GM23338 (cell line): Measurements from ENCODE around the gene ATP6V1E1. TPM values are rescaled to one million over a fixed set of nuclear protein-coding genes. Genes with fewer than 3 reads are reported as not detected.

Experiments used
- ATAC-seq: fragments of 200-7000 bp; cut with Tn5 transposase; 3 replicates; pipeline ENCODE4 v1.9.1; 2020
- DNase-seq: peaks from one replicate; pipeline ENCODE4 v3.0.0-alpha.2; 2015; ENCODE audit warnings: low spot score
- H2AFZ ChIP-seq: fragments of 200-600 bp; sonication (generic); 2 replicates; pipeline ENCODE4 v1.8.0; 2016; ENCODE audit warnings: antibody characterized with exemption, mild to moderate bottlenecking, moderate library complexity
- H3F3A ChIP-seq: fragments of 200-600 bp; sonication (generic); replicated peaks from 2 replicates; pipeline ENCODE4 v1.8.0; 2017; ENCODE audit warnings: antibody characterized with exemption, mixed run types, low read depth
- H3K27ac ChIP-seq: fragments of 200-600 bp; sonication (generic); 2 replicates; pipeline ENCODE4 v1.6.1; 2016; ENCODE audit warnings: low read depth
- H3K27me3 ChIP-seq: fragments of 200-600 bp; sonication (generic); 2 replicates; pipeline ENCODE4 v1.8.0; 2016; ENCODE audit warnings: mild to moderate bottlenecking, mixed run types, moderate library complexity; ENCODE audit not compliant: insufficient read depth
- H3K36me3 ChIP-seq: fragments of 200-600 bp; sonication (generic); 2 replicates; pipeline ENCODE4 v1.8.0; 2016; ENCODE audit warnings: mild to moderate bottlenecking; ENCODE audit not compliant: insufficient read depth
- H3K4me1 ChIP-seq: fragments of 200-600 bp; sonication (generic); 2 replicates; pipeline ENCODE4 v1.8.0; 2016; ENCODE audit warnings: mild to moderate bottlenecking, moderate library complexity; ENCODE audit not compliant: insufficient read depth
- H3K4me2 ChIP-seq: fragments of 200-600 bp; sonication (generic); 2 replicates; pipeline ENCODE4 v1.7.1; 2017; ENCODE audit warnings: mixed run types
- H3K4me3 ChIP-seq: fragments of 200-600 bp; sonication (generic); 2 replicates; pipeline ENCODE4 v1.6.1; 2016; ENCODE audit warnings: mixed run types
- H3K79me2 ChIP-seq: fragments of 200-600 bp; sonication (generic); replicated peaks from 2 replicates; pipeline ENCODE4 v1.8.0; 2017; ENCODE audit warnings: mild to moderate bottlenecking; ENCODE audit not compliant: insufficient read depth
- H3K9me2 ChIP-seq: fragments of 200-600 bp; sonication (generic); 2 replicates; pipeline ENCODE4 v1.8.0; 2017; ENCODE audit not compliant: insufficient read depth
- H4K20me1 ChIP-seq: fragments of 200-600 bp; sonication (generic); replicated peaks from 2 replicates; pipeline ENCODE4 v1.8.0; 2017; ENCODE audit warnings: mild to moderate bottlenecking; ENCODE audit not compliant: insufficient read depth
- H3K27ac Mint-ChIP-seq: 2 replicates; pipeline ENCODE4 v1.8.0; 2020; ENCODE audit warnings: inconsistent platforms, mild to moderate bottlenecking, moderate library complexity, mixed read lengths
- H3K27me3 Mint-ChIP-seq: 3 replicates; pipeline ENCODE4 v1.8.0; 2022; ENCODE audit warnings: low read depth, mild to moderate bottlenecking, moderate library complexity, mixed read lengths, inconsistent platforms; ENCODE audit not compliant: insufficient read depth, poor library complexity
- H3K36me3 Mint-ChIP-seq: 3 replicates; pipeline ENCODE4 v1.8.0; 2021; ENCODE audit warnings: low read depth, mild to moderate bottlenecking, inconsistent platforms, moderate library complexity, mixed read lengths
- H3K4me1 Mint-ChIP-seq: 3 replicates; pipeline ENCODE4 v1.8.0; 2020; ENCODE audit warnings: mild to moderate bottlenecking, inconsistent platforms, mixed read lengths
- H3K4me3 Mint-ChIP-seq: 3 replicates; pipeline ENCODE4 v1.8.0; 2021; ENCODE audit warnings: moderate library complexity, mild to moderate bottlenecking, inconsistent platforms, mixed read lengths
- H3K9me3 Mint-ChIP-seq: 3 replicates; pipeline ENCODE4 v1.8.0; 2020; ENCODE audit warnings: moderate library complexity, mild to moderate bottlenecking, inconsistent platforms, mixed read lengths
- CREB1 ChIP-seq: fragments of 250-450 bp; sonication (Bioruptor Pico); IDR thresholded peaks from 2 replicates; pipeline ENCODE4 v1.5.0; 2020; ENCODE audit warnings: low read depth, mild to moderate bottlenecking, moderate library complexity
- JUNB ChIP-seq: IDR thresholded peaks from one replicate; pipeline ENCODE4 v1.6.1; 2016; ENCODE audit warnings: antibody characterized with exemption; ENCODE audit not compliant: unreplicated experiment
- POLR2AphosphoS5 ChIP-seq: IDR thresholded peaks from 2 replicates; pipeline ENCODE4 v1.6.1; 2016; ENCODE audit warnings: antibody characterized with exemption, low read depth
- STAT1 ChIP-seq: IDR thresholded peaks from one replicate; pipeline ENCODE4 v1.6.1; 2016; ENCODE audit warnings: antibody characterized with exemption; ENCODE audit not compliant: unreplicated experiment
- ZNF114 ChIP-seq: fragments of 250-450 bp; sonication (Bioruptor Pico); IDR thresholded peaks from 2 replicates; pipeline ENCODE4 v1.5.0; 2020; ENCODE audit warnings: mild to moderate bottlenecking, moderate library complexity
- ZNF462 ChIP-seq: fragments of 250-450 bp; sonication (Bioruptor Pico); IDR thresholded peaks from 2 replicates; pipeline ENCODE4 v1.5.0; 2020; ENCODE audit warnings: mild to moderate bottlenecking, moderate library complexity
- polyA plus RNA-seq: library from polyadenylated mRNA; unstranded; fragments of >200 nt; fragmentation: Nextera tagmentation; extraction: Ambion mirVana; gene quantifications from 2 replicates; pipeline ENCODE4 v1.2.1, GENCODE V29; 2016
- total RNA-seq: library from RNA; depleted of rRNA; stranded (reverse); fragments of >200 nt; shearing (Covaris generic); gene quantifications from 2 replicates; pipeline ENCODE4 v1.2.3, GENCODE V29; 2014
- TF ChIP-seq, protein P1 (sequence below): IDR thresholded peaks from one replicate; pipeline ENCODE4 v1.6.1; 2018; ENCODE audit warnings: antibody characterized with exemption; ENCODE audit not compliant: unreplicated experiment

Gene ATP6V1E1
- total and polyA plus RNA-seq, 2 experiments from 2014 or later: 74.5 to 81.7 TPM

DNA sequence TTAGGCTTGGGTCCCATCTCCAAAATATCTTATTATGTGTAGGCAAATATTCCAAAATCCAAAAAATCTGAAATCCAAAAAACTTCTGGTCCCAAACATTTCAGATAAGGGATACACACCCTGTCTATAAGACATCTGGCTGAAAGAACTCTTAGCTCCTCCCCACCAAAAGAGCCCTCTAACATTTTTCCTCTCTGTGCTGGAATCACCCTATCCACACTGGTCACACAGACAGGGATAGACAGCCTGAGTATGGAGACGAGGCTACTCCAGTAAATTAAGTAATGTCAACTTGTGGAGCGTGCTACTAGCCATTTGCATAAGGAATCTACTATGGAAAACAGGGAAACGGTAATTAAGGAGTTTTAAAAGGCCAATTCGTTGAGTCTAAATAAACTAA lies 24.9 kb downstream of the ATP6V1E1 start:
- TF ChIP-seq JUNB (no peak), POLR2AphosphoS5 (no peak), ZNF114 (CRISPR knock-in tag) (no peak), ZNF462 (CRISPR knock-in tag) (no peak), CREB1 (no peak), STAT1 (no peak)
- TF ChIP-seq, protein P1, sequence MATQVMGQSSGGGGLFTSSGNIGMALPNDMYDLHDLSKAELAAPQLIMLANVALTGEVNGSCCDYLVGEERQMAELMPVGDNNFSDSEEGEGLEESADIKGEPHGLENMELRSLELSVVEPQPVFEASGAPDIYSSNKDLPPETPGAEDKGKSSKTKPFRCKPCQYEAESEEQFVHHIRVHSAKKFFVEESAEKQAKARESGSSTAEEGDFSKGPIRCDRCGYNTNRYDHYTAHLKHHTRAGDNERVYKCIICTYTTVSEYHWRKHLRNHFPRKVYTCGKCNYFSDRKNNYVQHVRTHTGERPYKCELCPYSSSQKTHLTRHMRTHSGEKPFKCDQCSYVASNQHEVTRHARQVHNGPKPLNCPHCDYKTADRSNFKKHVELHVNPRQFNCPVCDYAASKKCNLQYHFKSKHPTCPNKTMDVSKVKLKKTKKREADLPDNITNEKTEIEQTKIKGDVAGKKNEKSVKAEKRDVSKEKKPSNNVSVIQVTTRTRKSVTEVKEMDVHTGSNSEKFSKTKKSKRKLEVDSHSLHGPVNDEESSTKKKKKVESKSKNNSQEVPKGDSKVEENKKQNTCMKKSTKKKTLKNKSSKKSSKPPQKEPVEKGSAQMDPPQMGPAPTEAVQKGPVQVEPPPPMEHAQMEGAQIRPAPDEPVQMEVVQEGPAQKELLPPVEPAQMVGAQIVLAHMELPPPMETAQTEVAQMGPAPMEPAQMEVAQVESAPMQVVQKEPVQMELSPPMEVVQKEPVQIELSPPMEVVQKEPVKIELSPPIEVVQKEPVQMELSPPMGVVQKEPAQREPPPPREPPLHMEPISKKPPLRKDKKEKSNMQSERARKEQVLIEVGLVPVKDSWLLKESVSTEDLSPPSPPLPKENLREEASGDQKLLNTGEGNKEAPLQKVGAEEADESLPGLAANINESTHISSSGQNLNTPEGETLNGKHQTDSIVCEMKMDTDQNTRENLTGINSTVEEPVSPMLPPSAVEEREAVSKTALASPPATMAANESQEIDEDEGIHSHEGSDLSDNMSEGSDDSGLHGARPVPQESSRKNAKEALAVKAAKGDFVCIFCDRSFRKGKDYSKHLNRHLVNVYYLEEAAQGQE: no peak
- H3K36me3 Mint-ChIP-seq: peaks cover 15% of the 10 kb centered on the region
- Histone ChIP-seq H3K4me1 (no peaks in the 10 kb centered on the region), H3K4me2 (no peak overlapping the region), H2AFZ (no peak overlapping the region), H3F3A (peaks cover 3% of the 10 kb centered on the region; the same call in 1 of the 2 replicates), H3K27ac (no peak overlapping the region), H4K20me1 (peaks cover 15% of the 10 kb centered on the region), H3K27me3 (no peaks in the 10 kb centered on the region), H3K4me3 (no peak overlapping the region), H3K9me2 (no peaks in the 10 kb centered on the region), H3K36me3 (peaks cover 19% of the 10 kb centered on the region), H3K79me2 (peaks cover 15% of the 10 kb centered on the region; the same call in 1 of the 2 replicates)
- H3K27ac Mint-ChIP-seq: no peak overlapping the region
- ATAC-seq (no peak), DNase-seq (no peak)
- no peaks in the 10 kb centered on the region for H3K27me3 Mint-ChIP-seq
- no peak overlapping the region for H3K4me3 Mint-ChIP-seq
- no peaks in the 10 kb centered on the region for H3K4me1 Mint-ChIP-seq
- no peaks in the 10 kb centered on the region for H3K9me3 Mint-ChIP-seq
